Body of pancreas (tissue), 4 donors: Measurements from ENCODE around the gene FMNL2. TPM values are rescaled to one million over a fixed set of nuclear protein-coding genes. Genes with fewer than 3 reads are reported as not detected.

Source experiments
- ATAC-seq: fragments of 150-250 bp; one replicate; pipeline ENCODE4 v1.9.1; 2016
- DNase-seq, 4 donors: peaks; one replicate each; pipeline ENCODE4 v3.0.0-alpha.2; 2019
- H3K27ac ChIP-seq, 4 donors: fragments of 200-600 bp; sonication (generic); 1 replicate in 3 of 4; 2 replicates in 1 of 4; pipeline versions ENCODE4 v1.5.1 to v1.6.1; 2016 to 2019; ENCODE audit warnings: mild to moderate bottlenecking in 1 of 4, mixed read lengths in 1 of 4, moderate library complexity in 1 of 4
- H3K27me3 ChIP-seq, 2 donors: fragments of 200-600 bp; sonication (generic); one replicate each; pipeline ENCODE4 v1.6.0; 2016; ENCODE audit warnings: mild to moderate bottlenecking in 1 of 2
- H3K36me3 ChIP-seq, 2 donors: fragments of 200-600 bp; sonication (generic); replicated peaks in 1 of 2; 2 replicates each; pipeline ENCODE4 v1.5.1; 2016; ENCODE audit warnings: low read depth in 2 of 2; ENCODE audit not compliant: insufficient read depth in 1 of 2
- H3K4me1 ChIP-seq: fragments of 200-600 bp; sonication (generic); one replicate; pipeline ENCODE4 v1.6.0; 2016
- H3K4me3 ChIP-seq, 2 donors: fragments of 200-600 bp; sonication (generic); 1 replicate in 1 of 2; 2 replicates in 1 of 2; pipeline ENCODE4 v1.5.1; 2016 to 2019
- H3K9me3 ChIP-seq, 3 donors: fragments of 200-600 bp; sonication (generic); 1 replicate in 2 of 3; 2 replicates in 1 of 3; pipeline ENCODE4 v1.5.1; 2016
- CTCF ChIP-seq, 7 experiments: fragments of 450-650 bp in 4 of 7; fragments of 200-600 bp in 3 of 7; sonication (generic) in 3 of 7; IDR thresholded peaks; one replicate each; pipeline ENCODE4 v1.5.1; 2016 to 2019; ENCODE audit warnings: antibody characterized with exemption in 7 of 7
- POLR2A ChIP-seq, 3 donors: fragments of 450-650 bp; IDR thresholded peaks; one replicate each; pipeline ENCODE4 v1.6.1; 2016; ENCODE audit warnings: antibody characterized with exemption in 3 of 3, mild to moderate bottlenecking in 2 of 3
- WGBS, 2 donors: methylation state at CpG; one replicate each; pipeline ENCODE4 v1.1.5; 2017; 5-methylcytosine and 5-hydroxymethylcytosine counted together
- intact Hi-C: fragments of 100-400 bp; cut with DNase I; formaldehyde crosslinking; loops from one replicate; pipeline ENCODE4 v1.15.1; 2023
- total RNA-seq, 2 donors: library from RNA; depleted of rRNA; stranded (reverse); fragments of >200 nt; gene quantifications; one replicate each; pipeline ENCODE4 v1.1.0, GENCODE V29; 2016

The FMNL2 gene
- total RNA-seq, 2 donors from 2014 or later, result 13.5 to 44.4 TPM

GRCh38 chr2:152544638-152545037 lies 209.7 kb downstream of the FMNL2 start:
- no peak for DNase-seq
- TF ChIP-seq POLR2A (IDR thresholded peaks at IDR 0.05), result no peak
- TF ChIP-seq CTCF (IDR thresholded peaks at IDR 0.05), result no peak
- no peaks in the 10 kb centered on the region for H3K9me3 ChIP-seq
- no peak for ATAC-seq
- H3K4me1 ChIP-seq, result peaks cover 10% of the 10 kb centered on the region
- no peak overlapping the region for H3K4me3 ChIP-seq
- no peaks in the 10 kb centered on the region for H3K27me3 ChIP-seq
- 86 to 88% methylated on average over 2 of the region's 2 CpGs for WGBS, 2 donors
- no peaks in the 10 kb centered on the region for H3K36me3 ChIP-seq
- intact Hi-C loops, result no loop called here
- no peak overlapping the region for H3K27ac ChIP-seq

DNA sequence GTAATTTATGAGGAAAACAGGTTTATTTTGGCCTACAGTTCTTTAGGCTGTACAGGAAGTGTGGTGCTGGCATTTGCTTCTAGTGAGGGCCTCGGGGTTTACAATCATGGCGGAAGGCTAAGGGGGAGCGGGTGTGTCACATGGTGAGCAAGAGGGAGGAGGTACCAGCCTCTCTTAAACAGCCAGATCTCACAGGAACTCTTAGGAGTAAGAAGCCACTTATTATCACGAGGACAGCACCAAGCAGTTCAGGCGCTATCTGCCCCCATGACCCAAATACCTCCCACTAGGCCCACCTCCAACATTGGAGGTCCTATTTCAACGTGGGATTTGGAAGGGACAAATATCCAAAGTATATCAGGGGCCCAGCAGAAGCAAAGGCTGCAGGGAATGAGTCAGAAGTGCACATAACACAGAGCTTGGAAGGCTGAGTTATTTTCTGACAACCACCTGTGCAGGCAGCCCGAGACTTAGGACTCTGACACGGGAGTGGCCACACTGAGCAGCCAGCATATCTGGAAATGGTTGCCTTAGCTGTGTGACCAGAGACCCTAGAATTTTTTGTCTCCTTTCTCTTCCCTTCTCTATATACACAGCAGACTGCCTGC lies 211.4 kb downstream of the FMNL2 start:
- H3K27ac ChIP-seq, result no peak overlapping the region
- ATAC-seq (no peak), DNase-seq (peak in 1 of 4 donors; percentile 43)
- H3K27me3 ChIP-seq, result no peaks in the 10 kb centered on the region
- H3K9me3 ChIP-seq, result no peaks in the 10 kb centered on the region
- H3K36me3 ChIP-seq, result no peaks in the 10 kb centered on the region
- TF ChIP-seq POLR2A (IDR thresholded peaks at IDR 0.05), result no peak
- TF ChIP-seq CTCF (IDR thresholded peaks at IDR 0.05), result no peak
- H3K4me3 ChIP-seq, result no peak overlapping the region
- H3K4me1 ChIP-seq, result peaks cover 23% of the 10 kb centered on the region
- intact Hi-C loops, result no loop called here
- WGBS, 2 donors, result 77 to 91% methylated on average over 8 of the region's 8 CpGs

- H3K9me3 ChIP-seq, result no peaks in the 10 kb centered on the region
- peaks cover 23% of the 10 kb centered on the region for H3K4me1 ChIP-seq
- H3K36me3 ChIP-seq, result no peaks in the 10 kb centered on the region
- H3K27ac ChIP-seq, result peak overlapping the region in 3 of 4 donors; percentile 22 to 37 (median 28)
- DNase-seq (peak in 3 of 4 donors; percentile 25 to 50 (median 30)), ATAC-seq (peak; percentile 52)
- 30 to 35% methylated on average over 8 of the region's 8 CpGs for WGBS, 2 donors
- intact Hi-C loops, result no loop called here
- no peak for TF ChIP-seq POLR2A (IDR thresholded peaks at IDR 0.05)
- no peaks in the 10 kb centered on the region for H3K27me3 ChIP-seq
- no peak overlapping the region for H3K4me3 ChIP-seq
These were observed 213.3 kb downstream of the FMNL2 start for GRCh38 chr2:152548111-152548875.

- Histone ChIP-seq H3K4me1 (peaks cover 23% of the 10 kb centered on the region), H3K4me3 (no peak overlapping the region), H3K9me3 (no peaks in the 10 kb centered on the region), H3K27me3 (no peaks in the 10 kb centered on the region), H3K27ac (no peak overlapping the region), H3K36me3 (no peaks in the 10 kb centered on the region)
- TF ChIP-seq POLR2A (IDR thresholded peaks at IDR 0.05) (no peak), CTCF (IDR thresholded peaks at IDR 0.05) (no peak)
- intact Hi-C loops, result no loop called here
- 97 to 99% methylated on average over 3 of the region's 3 CpGs for whole genome bisulfite sequencing, 2 donors
- DNase-seq (no peak), ATAC-seq (no peak)
These were observed 214.0 kb downstream of the FMNL2 start for GRCh38 chr2:152548996-152549395.

- DNase-seq (no peak), ATAC-seq (no peak)
- 89 to 100% methylated on average over 2 of the region's 2 CpGs for WGBS, 2 donors
- Histone ChIP-seq H3K4me1 (peaks cover 23% of the 10 kb centered on the region), H3K27ac (no peak overlapping the region), H3K9me3 (no peaks in the 10 kb centered on the region), H3K27me3 (no peaks in the 10 kb centered on the region), H3K36me3 (no peaks in the 10 kb centered on the region), H3K4me3 (no peak overlapping the region)
- TF ChIP-seq CTCF (IDR thresholded peaks at IDR 0.05) (no peak), POLR2A (IDR thresholded peaks at IDR 0.05) (no peak)
- intact Hi-C loops, result no loop called here
These were observed 214.4 kb downstream of the FMNL2 start for GRCh38 chr2:152549423-152549822.
